ENCODE measurements around the gene RAD51B. TPM values are rescaled to one million over a fixed set of nuclear protein-coding genes. Genes with fewer than 3 reads are reported as not detected.

RAD51B gene
- polyA plus RNA-seq, 1 donor (not counting 4 experiments of a cell fraction or from before 2014, with no cell fraction given): 13.3 TPM

- no peaks in the 10 kb centered on the region for H4K20me1 ChIP-seq (ENCODE audit: control insufficient read depth, extremely low read depth, insufficient read depth, low read length)
- peaks cover 19% of the 10 kb centered on the region for H3K4me1 ChIP-seq (ENCODE audit: control insufficient read depth, extremely low read depth, insufficient read depth, low read length)
- H3K27me3 ChIP-seq (ENCODE audit: control insufficient read depth, extremely low read depth, insufficient read depth, low read length): no peaks in the 10 kb centered on the region
- no peaks in the 10 kb centered on the region for H3K9me3 ChIP-seq (ENCODE audit: control insufficient read depth, low read depth, low read length)
- TF ChIP-seq EZH2 (IDR thresholded peaks at IDR 0.05; ENCODE audit: low read length): no peak
- TF ChIP-seq CTCF (optimal IDR thresholded peaks at IDR 0.05 in 1 of 3, IDR thresholded peaks at IDR 0.05 in 1 of 3, conservative IDR thresholded peaks at IDR 0.05 in 1 of 3; ENCODE audit: extremely low read depth in 1 of 3, insufficient read depth in 2 of 3, low read length in 3 of 3): no peak
- peak; percentile 58 for FAIRE-seq
- no peak overlapping the region for H3K27ac ChIP-seq (ENCODE audit: control insufficient read depth, insufficient read depth, low read length)
- no peak overlapping the region for H3K4me3 ChIP-seq (ENCODE audit: control insufficient read depth in 2 of 3, extremely low read depth in 1 of 3, insufficient read depth in 2 of 3, low read depth in 1 of 3, low read length in 3 of 3)
- dilution Hi-C loops (cut with MboI; ENCODE audit: extremely low pct_ligation_motif_present, low sequenced_read_pairs): no loop called here
- H3K36me3 ChIP-seq (ENCODE audit: control insufficient read depth in 2 of 2, extremely low read depth in 1 of 2, insufficient read depth in 2 of 2, low read length in 2 of 2): no peaks in the 10 kb centered on the region
- no peaks in the 10 kb centered on the region for H3K9me1 ChIP-seq (ENCODE audit: control insufficient read depth, extremely low read depth, insufficient read depth, low read length)
- H3K9ac ChIP-seq (ENCODE audit: control insufficient read depth, extremely low read depth, insufficient read depth, low read length): no peak overlapping the region
- no peak for DNase-seq (ENCODE audit: low read depth, low spot score)
- no peak overlapping the region for H2AFZ ChIP-seq (ENCODE audit: control insufficient read depth, low read length)
- no peak overlapping the region for H3K4me2 ChIP-seq (ENCODE audit: control insufficient read depth, extremely low read depth, insufficient read depth, low read depth, low read length)
- no peaks in the 10 kb centered on the region for H3K79me2 ChIP-seq (ENCODE audit: control insufficient read depth, insufficient read depth, low read length)
Observed at GRCh38 chr14:68160779-68161546, 341.4 kb downstream of the RAD51B start.

- H3K79me2 ChIP-seq (ENCODE audit: control insufficient read depth, insufficient read depth, low read length): no peaks in the 10 kb centered on the region
- no peaks in the 10 kb centered on the region for H3K27me3 ChIP-seq (ENCODE audit: control insufficient read depth, extremely low read depth, insufficient read depth, low read length)
- DNase-seq (ENCODE audit: low read depth, low spot score) (no peak), FAIRE-seq (no peak)
- peaks cover 13% of the 10 kb centered on the region for H3K4me1 ChIP-seq (ENCODE audit: control insufficient read depth, extremely low read depth, insufficient read depth, low read length)
- dilution Hi-C loops (cut with MboI; ENCODE audit: extremely low pct_ligation_motif_present, low sequenced_read_pairs): no loop called here
- no peaks in the 10 kb centered on the region for H3K9me3 ChIP-seq (ENCODE audit: control insufficient read depth, low read depth, low read length)
- no peak overlapping the region for H3K4me2 ChIP-seq (ENCODE audit: control insufficient read depth, extremely low read depth, insufficient read depth, low read depth, low read length)
- no peak overlapping the region for H3K9ac ChIP-seq (ENCODE audit: control insufficient read depth, extremely low read depth, insufficient read depth, low read length)
- TF ChIP-seq EZH2 (IDR thresholded peaks at IDR 0.05; ENCODE audit: low read length) (no peak), CTCF (optimal IDR thresholded peaks at IDR 0.05 in 1 of 3, IDR thresholded peaks at IDR 0.05 in 1 of 3, conservative IDR thresholded peaks at IDR 0.05 in 1 of 3; ENCODE audit: extremely low read depth in 1 of 3, insufficient read depth in 2 of 3, low read length in 3 of 3) (no peak)
- no peak overlapping the region for H3K27ac ChIP-seq (ENCODE audit: control insufficient read depth, insufficient read depth, low read length)
- H4K20me1 ChIP-seq (ENCODE audit: control insufficient read depth, extremely low read depth, insufficient read depth, low read length): no peaks in the 10 kb centered on the region
- no peaks in the 10 kb centered on the region for H3K36me3 ChIP-seq (ENCODE audit: control insufficient read depth in 2 of 2, extremely low read depth in 1 of 2, insufficient read depth in 2 of 2, low read length in 2 of 2)
- no peak overlapping the region for H2AFZ ChIP-seq (ENCODE audit: control insufficient read depth, low read length)
- H3K9me1 ChIP-seq (ENCODE audit: control insufficient read depth, extremely low read depth, insufficient read depth, low read length): no peaks in the 10 kb centered on the region
- H3K4me3 ChIP-seq (ENCODE audit: control insufficient read depth in 2 of 3, extremely low read depth in 1 of 3, insufficient read depth in 2 of 3, low read depth in 1 of 3, low read length in 3 of 3): no peak overlapping the region
Observed at GRCh38 chr14:68162887-68163286, 343.3 kb downstream of the RAD51B start.

Data from keratinocyte (primary cell).